Activated CD4-positive, alpha-beta memory T cell treated with anti-CD3 and anti-CD28 coated beads, Interleukin-2, amount 10 ng/mL, durations not matched to agents 7 days and 5 days (primary cell): ENCODE results near the gene PIAS4. TPM values are rescaled to one million over a fixed set of nuclear protein-coding genes. Genes with fewer than 3 reads are reported as not detected.
A peak's percentile ranks its signal among the peaks of the same experiment; 100 is the strongest.

Source experiments
- CTCF ChIA-PET: fragments of 350-600 bp; sonication (Branson Sonifier 250); formaldehyde crosslinking; loops from one replicate; lab custom pipeline; 2021; ENCODE audit warnings: antibody characterized with exemption, inconsistent platforms; lab: Charles Lee
- POLR2A ChIA-PET: fragments of 350-600 bp; sonication (Branson Sonifier 250); formaldehyde crosslinking; loops from one replicate; lab custom pipeline; 2021; ENCODE audit warnings: antibody characterized with exemption; lab: Charles Lee
- DNase-seq: peaks from one replicate; pipeline ENCODE4 v3.0.0-alpha.2; 2020
- H3K27ac Mint-ChIP-seq: one replicate; pipeline ENCODE4 v1.8.0; 2021; ENCODE audit warnings: mild to moderate bottlenecking, mixed read lengths
- H3K27me3 Mint-ChIP-seq: one replicate; pipeline ENCODE4 v1.8.0; 2021; ENCODE audit warnings: mixed read lengths
- H3K36me3 Mint-ChIP-seq: one replicate; pipeline ENCODE4 v1.8.0; 2021; ENCODE audit warnings: low read depth, mixed read lengths
- H3K4me1 Mint-ChIP-seq: one replicate; pipeline ENCODE4 v1.8.0; 2021; ENCODE audit warnings: mixed read lengths
- H3K4me3 Mint-ChIP-seq: one replicate; pipeline ENCODE4 v1.8.0; 2021; ENCODE audit warnings: mild to moderate bottlenecking, mixed read lengths
- H3K9me3 Mint-ChIP-seq: one replicate; pipeline ENCODE4 v1.8.0; 2021; ENCODE audit warnings: mixed read lengths
- total RNA-seq, 2 experiments: library from RNA; stranded (reverse); gene quantifications; one replicate each; pipeline ENCODE4 v1.2.3, GENCODE V29; 2021

PIAS4 gene
- total RNA-seq, 2 experiments from 2014 or later = 28.6 to 33.2 TPM

DNA sequence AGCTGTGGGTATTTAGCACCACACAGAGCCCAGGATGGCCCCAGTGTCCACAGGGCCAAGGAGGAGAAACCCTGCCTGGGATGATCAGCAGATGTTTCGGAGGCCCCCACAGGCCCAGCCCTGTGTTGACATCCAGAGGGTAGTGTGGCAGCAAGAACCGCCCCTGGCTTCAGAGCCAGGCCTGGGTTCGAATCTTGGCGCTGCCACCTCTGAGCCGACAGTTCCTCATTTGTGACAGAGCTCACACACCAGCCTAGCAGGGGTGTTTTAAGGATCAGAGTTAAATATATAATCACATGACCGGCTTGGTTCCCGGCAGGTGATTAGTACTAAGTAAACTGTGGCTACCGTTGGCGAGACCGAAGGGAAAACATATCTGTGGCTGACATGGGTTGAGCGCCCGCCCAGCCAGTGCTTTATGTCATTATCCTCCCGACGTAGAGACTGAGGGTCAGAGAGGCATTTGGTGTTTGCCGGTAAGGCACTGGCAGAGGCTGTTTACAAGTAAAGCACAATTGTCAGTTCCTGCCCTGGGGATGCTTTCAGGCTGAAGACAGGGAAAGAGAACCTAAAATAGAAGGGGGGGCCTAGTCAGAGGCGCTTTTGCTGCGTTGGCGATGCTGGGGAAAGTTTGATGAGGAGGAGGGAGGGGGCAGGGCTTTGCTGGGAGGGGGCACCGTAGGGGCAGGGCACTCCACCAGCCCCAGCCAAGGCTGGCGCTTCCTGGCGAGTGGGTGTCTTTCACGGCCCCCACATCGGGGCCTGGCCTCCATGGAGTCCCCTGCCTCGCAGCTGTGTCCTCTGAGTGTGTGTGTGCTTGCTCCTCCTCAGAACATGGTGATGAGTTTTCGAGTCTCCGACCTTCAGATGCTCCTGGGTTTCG is 4.8 kb downstream of the PIAS4 start:
- Mint-ChIP-seq H3K36me3 (peaks cover 9% of the 10 kb centered on the region), H3K4me1 (peaks cover 23% of the 10 kb centered on the region), H3K9me3 (no peaks in the 10 kb centered on the region), H3K4me3 (no peak overlapping the region), H3K27ac (no peak overlapping the region), H3K27me3 (no peaks in the 10 kb centered on the region)
- POLR2A ChIA-PET = interaction anchor here (0.9 kb wide), 1 partner anchor 28 kb away, joined by 4 read pairs; no protein-coding TSS in a partner anchor
- no peak for DNase-seq
- CTCF ChIA-PET = interaction anchor here (1.3 kb wide), 1 partner anchor 25 kb away, joined by 3 read pairs; no protein-coding TSS in a partner anchor

DNA sequence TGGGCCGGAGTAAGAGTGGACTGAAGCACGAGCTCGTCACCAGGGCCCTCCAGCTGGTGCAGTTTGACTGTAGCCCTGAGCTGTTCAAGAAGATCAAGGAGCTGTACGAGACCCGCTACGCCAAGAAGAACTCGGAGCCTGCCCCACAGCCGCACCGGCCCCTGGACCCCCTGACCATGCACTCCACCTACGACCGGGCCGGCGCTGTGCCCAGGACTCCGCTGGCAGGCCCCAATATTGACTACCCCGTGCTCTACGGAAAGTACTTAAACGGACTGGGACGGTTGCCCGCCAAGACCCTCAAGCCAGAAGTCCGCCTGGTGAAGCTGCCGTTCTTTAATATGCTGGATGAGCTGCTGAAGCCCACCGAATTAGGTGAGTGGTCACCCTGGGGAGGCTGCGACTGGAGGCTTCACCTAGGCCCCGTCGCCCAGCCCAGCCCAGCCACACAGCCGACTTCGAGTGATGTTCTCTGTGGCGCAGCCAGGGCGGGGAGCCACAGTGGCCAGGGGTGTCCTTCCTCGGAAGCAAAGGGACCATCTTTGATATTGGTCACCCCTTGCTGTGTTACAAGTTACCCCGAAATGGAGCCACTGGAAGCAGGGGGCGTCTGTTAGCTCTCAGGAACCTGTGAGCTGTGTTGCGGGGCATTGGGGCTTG is 5.6 kb downstream of the PIAS4 start:
- Mint-ChIP-seq H3K4me1 (peaks cover 23% of the 10 kb centered on the region), H3K9me3 (no peaks in the 10 kb centered on the region), H3K36me3 (peaks cover 9% of the 10 kb centered on the region), H3K27me3 (no peaks in the 10 kb centered on the region), H3K27ac (no peak overlapping the region), H3K4me3 (no peak overlapping the region)
- no peak for DNase-seq
- CTCF ChIA-PET = interaction anchor here (1.3 kb wide), 1 partner anchor 25 kb away, joined by 3 read pairs; no protein-coding TSS in a partner anchor
- POLR2A ChIA-PET = interaction anchor here (0.9 kb wide), 1 partner anchor 29 kb away, joined by 4 read pairs; no protein-coding TSS in a partner anchor

DNA sequence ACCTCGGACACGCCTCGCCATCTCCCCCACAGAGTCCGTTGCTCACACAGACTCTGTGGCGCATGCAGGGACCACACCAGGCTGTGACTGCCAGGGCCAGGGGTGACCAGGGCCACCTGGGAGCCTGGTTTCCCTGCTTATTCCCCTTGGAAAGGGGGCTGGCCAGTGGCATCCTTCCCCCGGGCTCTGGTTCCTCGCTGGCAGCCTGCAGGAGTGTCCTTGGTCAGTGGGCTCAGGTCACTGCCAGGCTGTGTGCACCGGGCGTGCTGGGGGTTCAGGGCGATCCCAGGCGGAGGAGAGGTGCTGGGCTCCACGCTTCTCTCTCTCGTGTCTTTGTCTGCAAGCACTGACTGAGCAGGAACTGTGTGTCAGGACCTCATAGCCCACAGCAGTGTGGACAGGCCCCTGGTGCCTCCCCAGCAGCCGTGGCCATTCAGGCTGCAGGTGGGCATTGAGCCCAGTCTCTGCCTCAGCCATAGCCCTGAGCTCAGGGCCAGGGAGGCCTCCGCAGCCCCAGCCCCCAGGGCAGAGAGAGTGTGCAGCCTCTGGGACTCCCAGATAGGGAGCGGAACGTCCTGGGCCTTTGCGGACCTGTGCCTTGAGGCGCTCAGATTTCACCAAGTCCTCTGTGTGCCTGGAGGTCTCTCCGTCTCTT is 6.5 kb downstream of the PIAS4 start:
- no peak for DNase-seq
- Mint-ChIP-seq H3K36me3 (peaks cover 13% of the 10 kb centered on the region), H3K27ac (no peak overlapping the region), H3K27me3 (no peaks in the 10 kb centered on the region), H3K4me3 (no peak overlapping the region), H3K9me3 (no peaks in the 10 kb centered on the region), H3K4me1 (peaks cover 16% of the 10 kb centered on the region)
- ChIA-PET POLR2A (no interaction called here), CTCF (no interaction called here)

GRCh38 chr19:4014541-4015491 is 7.3 kb downstream of the PIAS4 start:
- H3K9me3 Mint-ChIP-seq = no peaks in the 10 kb centered on the region
- POLR2A ChIA-PET = no interaction called here
- no peaks in the 10 kb centered on the region for H3K27me3 Mint-ChIP-seq
- H3K27ac Mint-ChIP-seq = no peak overlapping the region
- CTCF ChIA-PET = interaction anchor here (1.0 kb wide), 1 partner anchor 26 kb away, joined by 4 read pairs; no protein-coding TSS in a partner anchor
- no peak overlapping the region for H3K4me3 Mint-ChIP-seq
- peak; percentile 60 for DNase-seq
- H3K4me1 Mint-ChIP-seq = peaks cover 8% of the 10 kb centered on the region
- peaks cover 13% of the 10 kb centered on the region for H3K36me3 Mint-ChIP-seq

- DNase-seq = no peak
- Mint-ChIP-seq H3K27ac (no peak overlapping the region), H3K9me3 (no peaks in the 10 kb centered on the region), H3K4me3 (no peak overlapping the region), H3K4me1 (peaks cover 6% of the 10 kb centered on the region), H3K36me3 (peaks cover 15% of the 10 kb centered on the region), H3K27me3 (no peaks in the 10 kb centered on the region)
- POLR2A ChIA-PET = no interaction called here
- CTCF ChIA-PET = interaction anchor here (1.0 kb wide), 1 partner anchor 28 kb away, joined by 4 read pairs; no protein-coding TSS in a partner anchor
These were observed 8.3 kb downstream of the PIAS4 start for GRCh38 chr19:4015705-4016402.

GRCh38 chr19:4016486-4016885 is 8.9 kb downstream of the PIAS4 start:
- no peaks in the 10 kb centered on the region for H3K9me3 Mint-ChIP-seq
- no peak overlapping the region for H3K4me3 Mint-ChIP-seq
- H3K4me1 Mint-ChIP-seq = peaks cover 2% of the 10 kb centered on the region
- peaks cover 15% of the 10 kb centered on the region for H3K36me3 Mint-ChIP-seq
- ChIA-PET POLR2A (no interaction called here), CTCF (interaction anchor here (0.5 kb wide), 1 partner anchor 58 kb away, joined by 5 read pairs; no protein-coding TSS in a partner anchor)
- H3K27ac Mint-ChIP-seq = no peak overlapping the region
- H3K27me3 Mint-ChIP-seq = no peaks in the 10 kb centered on the region
- no peak for DNase-seq

DNA sequence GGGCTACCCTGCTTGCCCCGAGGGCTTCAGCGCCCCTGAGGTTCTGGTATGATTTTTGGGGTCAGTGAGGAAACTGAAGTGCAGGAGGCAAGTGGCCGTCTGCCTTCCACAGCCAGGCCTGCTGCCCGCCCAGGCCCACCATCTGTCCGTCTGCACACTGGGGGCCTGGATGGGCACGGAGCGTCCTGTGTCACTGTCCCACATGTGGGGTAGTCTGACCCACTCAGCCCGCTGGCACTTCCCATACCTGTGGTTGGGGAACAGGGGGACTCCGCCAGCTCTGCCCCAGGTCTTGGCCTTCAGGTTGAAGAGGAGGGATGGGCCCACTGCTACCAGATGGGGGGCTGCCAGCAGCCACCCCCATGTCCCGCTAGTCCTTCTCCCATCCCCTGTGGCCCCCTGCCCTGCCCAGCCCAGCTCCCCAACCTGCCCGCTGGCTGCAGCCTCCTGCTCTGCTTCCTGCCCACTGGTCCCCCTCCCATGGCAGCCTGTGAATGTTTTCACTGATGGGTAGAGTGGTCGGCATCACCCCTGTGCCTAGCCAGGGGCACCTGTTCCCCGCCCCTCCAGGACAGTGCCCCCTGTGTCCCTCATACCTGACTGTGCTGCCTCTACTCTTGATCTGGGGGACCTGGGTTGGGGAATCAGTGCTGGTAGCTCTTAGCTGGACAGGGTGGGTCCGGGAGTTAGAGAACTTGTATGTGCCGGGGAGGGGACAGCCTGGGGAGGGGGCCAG is 9.5 kb downstream of the PIAS4 start:
- Mint-ChIP-seq H3K27ac (no peak overlapping the region), H3K4me1 (peaks cover 2% of the 10 kb centered on the region), H3K36me3 (peaks cover 18% of the 10 kb centered on the region), H3K27me3 (no peaks in the 10 kb centered on the region), H3K9me3 (peaks cover 3% of the 10 kb centered on the region), H3K4me3 (no peak overlapping the region)
- no peak for DNase-seq
- ChIA-PET POLR2A (no interaction called here), CTCF (interaction anchor here (0.5 to 0.6 kb wide), 2 partner anchors 57 to 150 kb away, joined by 3 to 5 read pairs; no protein-coding TSS in a partner anchor)

- Mint-ChIP-seq H3K36me3 (peaks cover 12% of the 10 kb centered on the region), H3K4me3 (no peak overlapping the region), H3K27ac (no peak overlapping the region), H3K9me3 (peaks cover 3% of the 10 kb centered on the region), H3K4me1 (no peaks in the 10 kb centered on the region), H3K27me3 (no peaks in the 10 kb centered on the region)
- DNase-seq = no peak
- POLR2A ChIA-PET = no interaction called here
- CTCF ChIA-PET = no interaction called here
These were observed 10.6 kb downstream of the PIAS4 start for GRCh38 chr19:4018140-4018613.

- CTCF ChIA-PET = no interaction called here
- Mint-ChIP-seq H3K27me3 (no peaks in the 10 kb centered on the region), H3K9me3 (peaks cover 3% of the 10 kb centered on the region), H3K27ac (no peak overlapping the region), H3K4me3 (no peak overlapping the region), H3K4me1 (no peaks in the 10 kb centered on the region), H3K36me3 (peaks cover 16% of the 10 kb centered on the region)
- DNase-seq = no peak
- POLR2A ChIA-PET = no interaction called here
These were observed 11.4 kb downstream of the PIAS4 start for GRCh38 chr19:4018775-4019504.

GRCh38 chr19:4019578-4019977 is 12.0 kb downstream of the PIAS4 start:
- DNase-seq = no peak
- CTCF ChIA-PET = no interaction called here
- Mint-ChIP-seq H3K4me3 (no peak overlapping the region), H3K4me1 (no peaks in the 10 kb centered on the region), H3K36me3 (peaks cover 21% of the 10 kb centered on the region), H3K27me3 (no peaks in the 10 kb centered on the region), H3K9me3 (peaks cover 3% of the 10 kb centered on the region), H3K27ac (no peak overlapping the region)
- POLR2A ChIA-PET = interaction anchor here (0.6 kb wide), 1 partner anchor 333 kb away, joined by 3 read pairs; no protein-coding TSS in a partner anchor
